Fibroblast of lung (primary cell): Measurements from ENCODE around the gene ELOA. TPM values are rescaled to one million over a fixed set of nuclear protein-coding genes. Genes with fewer than 3 reads are reported as not detected.

ENCODE experiments used
- DNase-seq, 2 donors: peaks; one replicate each; pipeline versions ENCODE4 v3.0.0 to v3.0.0-alpha.2; 2010; ENCODE audit warnings: low read depth in 2 of 2
- H2AFZ ChIP-seq: 2 replicates; pipeline ENCODE4 v1.5.1; 2012; ENCODE audit warnings: low read length, control low read depth, inconsistent platforms
- H3K27ac ChIP-seq: 2 replicates; pipeline ENCODE4 v1.5.1; 2011; ENCODE audit warnings: low read length, control low read depth; ENCODE audit not compliant: insufficient read depth
- H3K27me3 ChIP-seq: 2 replicates; pipeline ENCODE4 v1.5.1; 2011; ENCODE audit warnings: mild to moderate bottlenecking, low read length; ENCODE audit not compliant: control insufficient read depth, insufficient read depth
- H3K36me3 ChIP-seq: 2 replicates; pipeline ENCODE4 v1.5.1; 2011; ENCODE audit warnings: low read length; ENCODE audit not compliant: control insufficient read depth, insufficient read depth
- H3K4me1 ChIP-seq: 2 replicates; pipeline ENCODE4 v1.5.1; 2011; ENCODE audit warnings: low read length; ENCODE audit not compliant: control insufficient read depth, insufficient read depth; ENCODE audit errors: extremely low read depth
- H3K4me2 ChIP-seq: 2 replicates; pipeline ENCODE4 v1.5.1; 2011; ENCODE audit warnings: low read length, control low read depth; ENCODE audit not compliant: insufficient read depth; ENCODE audit errors: extremely low read depth
- H3K4me3 ChIP-seq, 4 experiments: fragments of 200-600 bp in 1 of 4; sonication (generic) in 1 of 4; replicated peaks in 1 of 4; 2 replicates each; pipeline ENCODE4 v1.5.1; 2011 to 2016; ENCODE audit warnings: low read length in 4 of 4, low read depth in 3 of 4, mild to moderate bottlenecking in 3 of 4, control low read depth in 2 of 4, inconsistent platforms in 1 of 4, mixed read lengths in 1 of 4; ENCODE audit not compliant: insufficient read depth in 1 of 4; ENCODE audit errors: control extremely low read depth in 1 of 4
- H3K79me2 ChIP-seq: 2 replicates; pipeline ENCODE4 v1.5.1; 2012; ENCODE audit warnings: mild to moderate bottlenecking, low read length, inconsistent platforms; ENCODE audit not compliant: control insufficient read depth, insufficient read depth
- H3K9ac ChIP-seq: 2 replicates; pipeline ENCODE4 v1.5.1; 2011; ENCODE audit warnings: mild to moderate bottlenecking, low read length, control low read depth; ENCODE audit not compliant: insufficient read depth
- H3K9me3 ChIP-seq: 2 replicates; pipeline ENCODE4 v1.5.1; 2012; ENCODE audit warnings: low read depth, low read length; ENCODE audit not compliant: control insufficient read depth, insufficient read depth
- H4K20me1 ChIP-seq: 2 replicates; pipeline ENCODE4 v1.5.1; 2011; ENCODE audit warnings: low read length; ENCODE audit not compliant: control insufficient read depth, insufficient read depth; ENCODE audit errors: extremely low read depth
- CTCF ChIP-seq, 2 donors: IDR thresholded peaks in 1 of 2; conservative IDR thresholded peaks in 1 of 2; 1 replicate in 1 of 2; 2 replicates in 1 of 2; pipeline ENCODE4 v1.5.1; 2011 to 2012; ENCODE audit warnings: low read length in 2 of 2, control low read depth in 1 of 2, inconsistent platforms in 1 of 2, low read depth in 1 of 2, mild to moderate bottlenecking in 1 of 2
- EZH2 ChIP-seq: IDR thresholded peaks from 2 replicates; pipeline ENCODE4 v1.5.1; 2012; ENCODE audit warnings: low read length, control low read depth, mild to moderate bottlenecking; ENCODE audit errors: missing control alignments
- polyA plus RNA-seq, 2 donors: library from polyadenylated mRNA; depleted of rRNA in 1 of 2; stranded (reverse) in 1 of 2; unstranded in 1 of 2; fragments of >200 nt; gene quantifications; 2 replicates each; pipeline ENCODE4 v1.2.1, GENCODE V29; 2011 to 2012; ENCODE audit warnings: missing spikeins in 1 of 2
- total RNA-seq: library from RNA; depleted of rRNA; stranded (reverse); fragments of >200 nt; gene quantifications from 2 replicates; pipeline ENCODE4 v1.2.1, GENCODE V29; 2014

The ELOA gene
- total and polyA plus RNA-seq, 2 donors (not counting 1 experiment from before 2014, with no cell fraction given), result 19.3 to 34.1 TPM

GRCh38 chr1:23804183-23804835, 61.0 kb downstream of the ELOA start:
- no peak overlapping the region for H3K4me2 ChIP-seq
- H3K9ac ChIP-seq, result no peak overlapping the region
- no peaks in the 10 kb centered on the region for H3K9me3 ChIP-seq
- no peak overlapping the region for H2AFZ ChIP-seq
- H3K4me3 ChIP-seq, result no peak overlapping the region
- peaks cover 7% of the 10 kb centered on the region for H3K4me1 ChIP-seq
- peaks cover 2% of the 10 kb centered on the region for H3K36me3 ChIP-seq
- no peak for TF ChIP-seq EZH2
- peak in 1 of 2 donors; percentile 20 for TF ChIP-seq CTCF (conservative IDR thresholded peaks at IDR 0.05 in 1 of 2, IDR thresholded peaks at IDR 0.05 in 1 of 2; ENCODE audit: low read depth in 1 of 2, low read length in 2 of 2)
- no peaks in the 10 kb centered on the region for H3K79me2 ChIP-seq
- H3K27ac ChIP-seq, result no peak overlapping the region
- no peaks in the 10 kb centered on the region for H4K20me1 ChIP-seq
- no peaks in the 10 kb centered on the region for H3K27me3 ChIP-seq
- DNase-seq, result no peak

DNA sequence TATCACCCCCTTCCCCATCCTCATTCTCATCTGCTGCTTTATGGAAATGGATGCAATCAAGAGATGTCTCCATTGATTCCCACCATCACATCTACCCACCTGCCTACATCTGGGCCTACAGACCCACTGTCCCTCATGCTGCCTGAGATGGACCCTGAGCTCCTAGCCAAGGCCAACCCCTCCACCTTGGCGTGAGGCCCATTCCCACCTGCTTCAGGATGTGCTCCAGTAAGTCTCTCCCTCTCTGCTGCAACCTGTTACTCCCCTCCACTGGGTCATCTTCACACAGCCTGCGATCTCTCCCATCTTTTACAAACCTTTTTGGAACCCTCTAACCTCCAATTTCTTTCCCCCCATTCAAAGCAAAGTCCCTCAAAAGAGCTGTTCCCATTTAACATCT, 61.8 kb downstream of the ELOA start:
- no peaks in the 10 kb centered on the region for H3K9me3 ChIP-seq
- no peaks in the 10 kb centered on the region for H3K79me2 ChIP-seq
- no peak overlapping the region for H3K4me2 ChIP-seq
- TF ChIP-seq EZH2 (no peak), CTCF (conservative IDR thresholded peaks at IDR 0.05 in 1 of 2, IDR thresholded peaks at IDR 0.05 in 1 of 2; ENCODE audit: low read depth in 1 of 2, low read length in 2 of 2) (no peak)
- no peak overlapping the region for H3K4me3 ChIP-seq
- H3K36me3 ChIP-seq, result peaks cover 2% of the 10 kb centered on the region
- H2AFZ ChIP-seq, result no peak overlapping the region
- H3K4me1 ChIP-seq, result no peaks in the 10 kb centered on the region
- H3K9ac ChIP-seq, result no peak overlapping the region
- no peaks in the 10 kb centered on the region for H4K20me1 ChIP-seq
- no peak overlapping the region for H3K27ac ChIP-seq
- no peak for DNase-seq
- H3K27me3 ChIP-seq, result no peaks in the 10 kb centered on the region

- H3K36me3 ChIP-seq, result peaks cover 2% of the 10 kb centered on the region
- H3K79me2 ChIP-seq, result no peaks in the 10 kb centered on the region
- H3K9ac ChIP-seq, result no peak overlapping the region
- H2AFZ ChIP-seq, result no peak overlapping the region
- no peaks in the 10 kb centered on the region for H3K4me1 ChIP-seq
- H3K27ac ChIP-seq, result no peak overlapping the region
- H3K4me2 ChIP-seq, result no peak overlapping the region
- no peaks in the 10 kb centered on the region for H3K9me3 ChIP-seq
- H3K4me3 ChIP-seq, result no peak overlapping the region
- no peak for TF ChIP-seq EZH2
- no peak for TF ChIP-seq CTCF (conservative IDR thresholded peaks at IDR 0.05 in 1 of 2, IDR thresholded peaks at IDR 0.05 in 1 of 2; ENCODE audit: low read depth in 1 of 2, low read length in 2 of 2)
- H3K27me3 ChIP-seq, result no peaks in the 10 kb centered on the region
- H4K20me1 ChIP-seq, result no peaks in the 10 kb centered on the region
- DNase-seq, result no peak
Observed at GRCh38 chr1:23806280-23806679, 63.0 kb downstream of the ELOA start.
